ENCODE results near the gene DDX39B.
"Not testable (repeated sequence)": the region's sequence is repeated elsewhere in the genome, so short reads cannot be mapped to it uniquely, and the experiment has no call there.

The DDX39B gene

GRCh38 chr6:31521835-31522234 lies 20.0 kb downstream of the DDX39B start:
- Histone ChIP-seq H3K27me3 (ENCODE audit: insufficient read depth, low read depth) (peaks cover 4% of the 10 kb centered on the region; the same call in 1 of the 2 replicates), H3K9ac (no peak overlapping the region), H3K4me1 (ENCODE audit: low read depth, poor library complexity, severe bottlenecking) (no peaks in the 10 kb centered on the region), H3K36me3 (ENCODE audit: insufficient read depth) (no peaks in the 10 kb centered on the region), H3K27ac (no peak overlapping the region), H4K20me1 (ENCODE audit: insufficient read depth) (no peaks in the 10 kb centered on the region), H3K4me3 (IDR thresholded peaks at IDR 0.05; ENCODE audit: insufficient read depth, low read depth, low read length) (no peak overlapping the region), H3K4me2 (no peak overlapping the region), H2AFZ (ENCODE audit: low read depth) (no peak overlapping the region), H3K79me2 (ENCODE audit: insufficient read depth, low read depth) (no peaks in the 10 kb centered on the region)
- TF ChIP-seq, protein P1, sequence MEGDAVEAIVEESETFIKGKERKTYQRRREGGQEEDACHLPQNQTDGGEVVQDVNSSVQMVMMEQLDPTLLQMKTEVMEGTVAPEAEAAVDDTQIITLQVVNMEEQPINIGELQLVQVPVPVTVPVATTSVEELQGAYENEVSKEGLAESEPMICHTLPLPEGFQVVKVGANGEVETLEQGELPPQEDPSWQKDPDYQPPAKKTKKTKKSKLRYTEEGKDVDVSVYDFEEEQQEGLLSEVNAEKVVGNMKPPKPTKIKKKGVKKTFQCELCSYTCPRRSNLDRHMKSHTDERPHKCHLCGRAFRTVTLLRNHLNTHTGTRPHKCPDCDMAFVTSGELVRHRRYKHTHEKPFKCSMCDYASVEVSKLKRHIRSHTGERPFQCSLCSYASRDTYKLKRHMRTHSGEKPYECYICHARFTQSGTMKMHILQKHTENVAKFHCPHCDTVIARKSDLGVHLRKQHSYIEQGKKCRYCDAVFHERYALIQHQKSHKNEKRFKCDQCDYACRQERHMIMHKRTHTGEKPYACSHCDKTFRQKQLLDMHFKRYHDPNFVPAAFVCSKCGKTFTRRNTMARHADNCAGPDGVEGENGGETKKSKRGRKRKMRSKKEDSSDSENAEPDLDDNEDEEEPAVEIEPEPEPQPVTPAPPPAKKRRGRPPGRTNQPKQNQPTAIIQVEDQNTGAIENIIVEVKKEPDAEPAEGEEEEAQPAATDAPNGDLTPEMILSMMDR (conservative IDR thresholded peaks at IDR 0.05; ENCODE audit: low read depth, low read length): no peak

GRCh38 chr6:31513456-31514165 lies 28.2 kb downstream of the DDX39B start:
- TF ChIP-seq, protein P1 (conservative IDR thresholded peaks at IDR 0.05; ENCODE audit: low read depth, low read length): no peak
- no peaks in the 10 kb centered on the region for H3K79me2 ChIP-seq (ENCODE audit: insufficient read depth, low read depth)
- no peaks in the 10 kb centered on the region for H3K36me3 ChIP-seq (ENCODE audit: insufficient read depth)
- H3K4me1 ChIP-seq (ENCODE audit: low read depth, poor library complexity, severe bottlenecking): no peaks in the 10 kb centered on the region
- no peak overlapping the region for H3K4me2 ChIP-seq
- no peak overlapping the region for H3K4me3 ChIP-seq (IDR thresholded peaks at IDR 0.05; ENCODE audit: insufficient read depth, low read depth, low read length)
- H3K9ac ChIP-seq: no peak overlapping the region
- H3K27me3 ChIP-seq (ENCODE audit: insufficient read depth, low read depth): peaks cover 4% of the 10 kb centered on the region; the same call in 1 of the 2 replicates
- H2AFZ ChIP-seq (ENCODE audit: low read depth): no peak overlapping the region
- H3K27ac ChIP-seq: no peak overlapping the region
- no peaks in the 10 kb centered on the region for H4K20me1 ChIP-seq (ENCODE audit: insufficient read depth)

DNA sequence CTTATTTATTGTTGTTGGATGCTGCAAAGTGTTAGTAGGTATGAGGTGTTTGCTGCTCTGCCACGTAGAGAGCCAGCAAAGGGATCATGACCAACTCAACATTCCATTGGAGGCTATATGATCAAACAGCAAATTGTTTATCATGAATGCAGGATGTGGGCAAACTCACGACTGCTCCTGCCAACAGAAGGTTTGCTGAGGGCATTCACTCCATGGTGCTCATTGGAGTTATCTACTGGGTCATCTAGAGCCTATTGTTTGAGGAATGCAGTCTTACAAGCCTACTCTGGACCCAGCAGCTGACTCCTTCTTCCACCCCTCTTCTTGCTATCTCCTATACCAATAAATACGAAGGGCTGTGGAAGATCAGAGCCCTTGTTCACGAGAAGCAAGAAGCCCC lies 31.8 kb downstream of the DDX39B start:
- Histone ChIP-seq H3K79me2 (ENCODE audit: insufficient read depth, low read depth) (peaks cover 7% of the 10 kb centered on the region; the same call in 1 of the 2 replicates), H3K4me1 (ENCODE audit: low read depth, poor library complexity, severe bottlenecking) (no peaks in the 10 kb centered on the region), H3K9ac (no peak overlapping the region), H3K4me2 (no peak overlapping the region), H2AFZ (ENCODE audit: low read depth) (no peak overlapping the region), H4K20me1 (ENCODE audit: insufficient read depth) (no peaks in the 10 kb centered on the region), H3K27ac (no peak overlapping the region), H3K27me3 (ENCODE audit: insufficient read depth, low read depth) (no peaks in the 10 kb centered on the region), H3K36me3 (ENCODE audit: insufficient read depth) (no peaks in the 10 kb centered on the region), H3K4me3 (IDR thresholded peaks at IDR 0.05; ENCODE audit: insufficient read depth, low read depth, low read length) (no peak overlapping the region)
- TF ChIP-seq, protein P1 (conservative IDR thresholded peaks at IDR 0.05; ENCODE audit: low read depth, low read length): no peak

DNA sequence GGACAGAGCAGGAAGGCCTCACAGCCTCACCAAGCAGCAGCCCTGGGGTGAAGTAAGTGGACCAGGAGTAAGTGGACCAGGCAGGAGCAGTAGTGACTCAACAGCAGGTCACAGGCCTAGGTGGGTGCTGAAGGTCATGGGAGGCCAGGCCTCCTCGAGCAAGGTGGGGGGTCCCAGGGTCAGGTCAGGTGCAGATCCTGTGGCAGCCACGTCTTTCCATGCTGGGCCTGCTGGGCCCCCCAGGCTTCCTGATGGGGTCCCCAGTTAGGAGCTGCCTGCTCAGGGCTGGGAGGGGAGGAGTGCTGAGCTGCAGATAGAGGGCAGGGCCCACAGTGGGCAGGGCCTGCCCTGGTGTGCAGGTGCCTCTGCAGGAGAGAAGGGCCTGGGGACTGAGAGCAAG lies 32.8 kb downstream of the DDX39B start:
- H3K4me2 ChIP-seq; H3K4me1 ChIP-seq (ENCODE audit: low read depth, poor library complexity, severe bottlenecking); H4K20me1 ChIP-seq (ENCODE audit: insufficient read depth); H3K9ac ChIP-seq; H3K4me3 ChIP-seq (IDR thresholded peaks at IDR 0.05; ENCODE audit: insufficient read depth, low read depth, low read length); H3K27me3 ChIP-seq (ENCODE audit: insufficient read depth, low read depth); H3K27ac ChIP-seq; H2AFZ ChIP-seq (ENCODE audit: low read depth); H3K36me3 ChIP-seq (ENCODE audit: insufficient read depth): not testable (repeated sequence)
- H3K79me2 ChIP-seq (ENCODE audit: insufficient read depth, low read depth): peaks cover 17% of the 10 kb centered on the region; the same call in 1 of the 2 replicates

GRCh38 chr6:31502586-31502985 lies 39.2 kb downstream of the DDX39B start:
- H3K4me3 ChIP-seq (IDR thresholded peaks at IDR 0.05; ENCODE audit: insufficient read depth, low read depth, low read length): no peak overlapping the region
- H3K27ac ChIP-seq: no peak overlapping the region
- no peaks in the 10 kb centered on the region for H3K27me3 ChIP-seq (ENCODE audit: insufficient read depth, low read depth)
- peaks cover 9% of the 10 kb centered on the region for H4K20me1 ChIP-seq (ENCODE audit: insufficient read depth)
- TF ChIP-seq, protein P1 (conservative IDR thresholded peaks at IDR 0.05; ENCODE audit: low read depth, low read length): no peak
- H3K4me1 ChIP-seq (ENCODE audit: low read depth, poor library complexity, severe bottlenecking): peaks cover 8% of the 10 kb centered on the region
- H3K4me2 ChIP-seq: no peak overlapping the region
- H3K9ac ChIP-seq: no peak overlapping the region
- no peak overlapping the region for H2AFZ ChIP-seq (ENCODE audit: low read depth)
- H3K36me3 ChIP-seq (ENCODE audit: insufficient read depth): no peaks in the 10 kb centered on the region
- peaks cover 68% of the 10 kb centered on the region for H3K79me2 ChIP-seq (ENCODE audit: insufficient read depth, low read depth)

DNA sequence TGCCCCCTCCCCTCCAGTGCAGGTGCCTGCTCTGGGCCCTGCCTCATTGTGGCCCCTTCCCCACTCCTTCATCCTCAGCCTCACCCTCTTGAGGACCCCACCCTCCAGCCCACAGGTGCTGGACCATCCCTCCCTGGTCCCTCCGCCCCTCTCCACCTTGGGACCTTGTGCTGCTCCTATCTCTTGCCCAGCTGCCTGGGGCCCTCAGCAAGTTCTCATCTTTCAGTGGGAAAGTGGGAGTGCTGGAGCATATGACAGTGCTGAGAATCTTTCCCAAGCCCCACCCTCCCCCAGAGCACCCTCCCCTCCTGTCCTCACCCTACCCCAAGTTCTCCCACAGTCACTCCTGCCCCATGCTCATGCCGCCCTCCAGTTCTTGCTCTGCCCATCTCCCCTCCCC lies 42.2 kb downstream of the DDX39B start:
- H2AFZ ChIP-seq (ENCODE audit: low read depth); H3K27me3 ChIP-seq (ENCODE audit: insufficient read depth, low read depth); H3K36me3 ChIP-seq (ENCODE audit: insufficient read depth); H4K20me1 ChIP-seq (ENCODE audit: insufficient read depth); H3K4me3 ChIP-seq (IDR thresholded peaks at IDR 0.05; ENCODE audit: insufficient read depth, low read depth, low read length); H3K27ac ChIP-seq; H3K9ac ChIP-seq; H3K4me2 ChIP-seq: not testable (repeated sequence)
- Histone ChIP-seq H3K79me2 (ENCODE audit: insufficient read depth, low read depth) (peaks cover 75% of the 10 kb centered on the region), H3K4me1 (ENCODE audit: low read depth, poor library complexity, severe bottlenecking) (peaks cover 13% of the 10 kb centered on the region)
